WTC11 (cell line): ENCODE measurements around the gene ARMC9. TPM values are rescaled to one million over a fixed set of nuclear protein-coding genes. Genes with fewer than 3 reads are reported as not detected.

ENCODE experiments used
- ATAC-seq: fragments of 200-7000 bp; cut with Tn5 transposase; 2 replicates; pipeline ENCODE4 v1.10.0; 2021; ENCODE audit warnings: mild to moderate bottlenecking, moderate library complexity
- CTCF ChIA-PET: fragments of 300-600 bp; sonication (Branson Sonifier 250); formaldehyde crosslinking; loops from one replicate; lab custom pipeline; 2021; ENCODE audit warnings: antibody characterized with exemption; lab: Charles Lee
- POLR2A ChIA-PET: fragments of 350-600 bp; sonication (Branson Sonifier 250); formaldehyde crosslinking; loops from one replicate; lab custom pipeline; 2021; ENCODE audit warnings: antibody characterized with exemption; lab: Charles Lee
- DNase-seq: peaks from one replicate; pipeline ENCODE4 v3.0.0; 2021; ENCODE audit warnings: low spot score
- H3K27ac Mint-ChIP-seq: 2 replicates; pipeline ENCODE4 v1.8.0; 2021; ENCODE audit warnings: mixed read lengths
- H3K27me3 Mint-ChIP-seq: 2 replicates; pipeline ENCODE4 v1.8.0; 2021; ENCODE audit warnings: low read depth, mild to moderate bottlenecking, moderate library complexity, mixed read lengths
- H3K36me3 Mint-ChIP-seq: 2 replicates; pipeline ENCODE4 v1.8.0; 2021; ENCODE audit warnings: mixed read lengths
- H3K4me1 Mint-ChIP-seq: 2 replicates; pipeline ENCODE4 v1.8.0; 2022; ENCODE audit warnings: mixed read lengths
- H3K4me3 Mint-ChIP-seq: 2 replicates; pipeline ENCODE4 v1.8.0; 2021; ENCODE audit warnings: mild to moderate bottlenecking, moderate library complexity, mixed read lengths
- H3K9me3 Mint-ChIP-seq: 2 replicates; pipeline ENCODE4 v1.8.0; 2021; ENCODE audit warnings: mixed read lengths
- AFF4 ChIP-seq: sonication (generic); formaldehyde crosslinking; IDR thresholded peaks from 2 replicates; pipeline ENCODE4 v1.8.1; 2023; ENCODE audit warnings: mild to moderate bottlenecking, missing genetic modification reagents, borderline replicate concordance
- CREM ChIP-seq: sonication (generic); formaldehyde crosslinking; IDR thresholded peaks from 2 replicates; pipeline ENCODE4 v1.8.1; 2022; ENCODE audit warnings: mild to moderate bottlenecking, missing genetic modification reagents, moderate library complexity
- ETV6 ChIP-seq: sonication (generic); formaldehyde crosslinking; IDR thresholded peaks from 2 replicates; pipeline ENCODE4 v1.8.1; 2022; ENCODE audit warnings: mild to moderate bottlenecking, missing genetic modification reagents
- HMGA2 ChIP-seq: fragments of 250-450 bp; sonication (Bioruptor Pico); IDR thresholded peaks from 2 replicates; pipeline ENCODE4 v1.4.0; 2021; ENCODE audit warnings: mild to moderate bottlenecking, moderate library complexity
- JUN ChIP-seq: sonication (generic); formaldehyde crosslinking; IDR thresholded peaks from 2 replicates; pipeline ENCODE4 v1.8.0; 2023; ENCODE audit warnings: mild to moderate bottlenecking, missing genetic modification reagents
- MYBL2 ChIP-seq: sonication (generic); formaldehyde crosslinking; IDR thresholded peaks from 2 replicates; pipeline ENCODE4 v1.8.1; 2023; ENCODE audit warnings: mild to moderate bottlenecking, moderate library complexity, missing genetic modification reagents
- NFE2L1 ChIP-seq: sonication (generic); formaldehyde crosslinking; IDR thresholded peaks from 2 replicates; pipeline ENCODE4 v1.8.1; 2023; ENCODE audit warnings: missing genetic modification reagents
- NFYB ChIP-seq: sonication (generic); formaldehyde crosslinking; conservative IDR thresholded peaks from 2 replicates; pipeline ENCODE4 v1.8.0; 2022; ENCODE audit warnings: low read depth, missing genetic modification reagents
- PRRX2 ChIP-seq: fragments of 250-450 bp; sonication (Bioruptor Pico); IDR thresholded peaks from 2 replicates; pipeline ENCODE4 v1.8.0; 2021; ENCODE audit warnings: mild to moderate bottlenecking
- SMAD4 ChIP-seq: sonication (generic); formaldehyde crosslinking; IDR thresholded peaks from 2 replicates; pipeline ENCODE4 v1.8.0; 2022; ENCODE audit warnings: mild to moderate bottlenecking, missing genetic modification reagents
- TCF7 ChIP-seq: sonication (generic); formaldehyde crosslinking; IDR thresholded peaks from 2 replicates; pipeline ENCODE4 v1.8.0; 2022; ENCODE audit warnings: mild to moderate bottlenecking, low read depth, missing genetic modification reagents, moderate library complexity
- TEAD1 ChIP-seq: sonication (generic); formaldehyde crosslinking; IDR thresholded peaks from 2 replicates; pipeline ENCODE4 v1.8.0; 2022; ENCODE audit warnings: mild to moderate bottlenecking, missing genetic modification reagents
- USF1 ChIP-seq: sonication (generic); formaldehyde crosslinking; IDR thresholded peaks from 2 replicates; pipeline ENCODE4 v1.8.0; 2022; ENCODE audit warnings: mild to moderate bottlenecking, missing genetic modification reagents
- ZNF396 ChIP-seq: fragments of 250-450 bp; sonication (Bioruptor Pico); IDR thresholded peaks from 2 replicates; pipeline ENCODE4 v1.8.0; 2021; ENCODE audit warnings: mild to moderate bottlenecking, moderate library complexity, borderline replicate concordance
- ZNF425 ChIP-seq: fragments of 250-450 bp; sonication (Bioruptor Pico); conservative IDR thresholded peaks from 2 replicates; pipeline ENCODE4 v1.9.0; 2021; ENCODE audit warnings: mild to moderate bottlenecking
- ZNF532 ChIP-seq: fragments of 250-450 bp; sonication (Bioruptor Pico); IDR thresholded peaks from 2 replicates; pipeline ENCODE4 v1.9.0; 2021; ENCODE audit warnings: mild to moderate bottlenecking, borderline replicate concordance
- ZSCAN18 ChIP-seq: fragments of 250-450 bp; sonication (Bioruptor Pico); IDR thresholded peaks from 2 replicates; pipeline ENCODE4 v2.1.2; 2022; ENCODE audit warnings: mild to moderate bottlenecking, moderate library complexity
- total RNA-seq: library from RNA; stranded (reverse); gene quantifications from 3 replicates; pipeline ENCODE4 v1.2.3, GENCODE V29; 2021
- TF ChIP-seq, protein P1 (sequence below): sonication (generic); formaldehyde crosslinking; IDR thresholded peaks from 2 replicates; pipeline ENCODE4 v1.8.0; 2022; ENCODE audit warnings: mild to moderate bottlenecking, missing genetic modification reagents

ARMC9 gene
- total RNA-seq, 1 experiment from 2014 or later, result 34.9 TPM

GRCh38 chr2:231170055-231170454, 28.4 kb upstream of the ARMC9 start:
- no peak overlapping the region for H3K4me3 Mint-ChIP-seq
- no peak overlapping the region for H3K27ac Mint-ChIP-seq
- DNase-seq (no peak), ATAC-seq (no peak)
- ChIA-PET CTCF (no interaction called here), POLR2A (no interaction called here)
- no peaks in the 10 kb centered on the region for H3K4me1 Mint-ChIP-seq
- no peaks in the 10 kb centered on the region for H3K27me3 Mint-ChIP-seq
- no peaks in the 10 kb centered on the region for H3K9me3 Mint-ChIP-seq
- peaks cover 74% of the 10 kb centered on the region for H3K36me3 Mint-ChIP-seq
- TF ChIP-seq ETV6 (CRISPR knock-in tag) (no peak), ZNF396 (no peak), PRRX2 (CRISPR knock-in tag) (no peak), ZNF425 (CRISPR knock-in tag) (no peak), MYBL2 (no peak)
- TF ChIP-seq, protein P1, sequence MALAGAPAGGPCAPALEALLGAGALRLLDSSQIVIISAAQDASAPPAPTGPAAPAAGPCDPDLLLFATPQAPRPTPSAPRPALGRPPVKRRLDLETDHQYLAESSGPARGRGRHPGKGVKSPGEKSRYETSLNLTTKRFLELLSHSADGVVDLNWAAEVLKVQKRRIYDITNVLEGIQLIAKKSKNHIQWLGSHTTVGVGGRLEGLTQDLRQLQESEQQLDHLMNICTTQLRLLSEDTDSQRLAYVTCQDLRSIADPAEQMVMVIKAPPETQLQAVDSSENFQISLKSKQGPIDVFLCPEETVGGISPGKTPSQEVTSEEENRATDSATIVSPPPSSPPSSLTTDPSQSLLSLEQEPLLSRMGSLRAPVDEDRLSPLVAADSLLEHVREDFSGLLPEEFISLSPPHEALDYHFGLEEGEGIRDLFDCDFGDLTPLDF, result no peak
- TF ChIP-seq, all 79 proteins: peak for 0

DNA sequence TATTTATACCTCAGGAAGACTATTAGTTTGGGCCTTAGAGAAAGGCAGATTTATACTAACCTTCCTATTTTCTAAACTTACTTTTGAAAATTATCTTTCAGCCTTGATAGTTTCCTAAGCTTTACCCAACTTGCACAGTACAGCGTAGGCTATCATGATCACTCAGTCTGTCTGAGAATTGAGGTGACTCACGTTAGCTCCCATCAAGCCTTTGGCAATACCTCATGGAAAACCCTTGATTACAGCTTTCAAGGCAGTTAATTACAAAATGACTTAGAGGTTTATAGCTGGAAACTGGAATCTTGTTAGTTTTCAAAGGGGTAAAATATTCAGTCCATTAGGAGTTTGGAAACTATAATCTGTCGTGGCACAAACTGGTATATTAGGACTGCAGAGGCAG, 26.4 kb upstream of the ARMC9 start:
- Mint-ChIP-seq H3K36me3 (peaks cover 61% of the 10 kb centered on the region), H3K9me3 (no peaks in the 10 kb centered on the region), H3K4me3 (no peak overlapping the region), H3K27ac (no peak overlapping the region), H3K4me1 (no peaks in the 10 kb centered on the region), H3K27me3 (no peaks in the 10 kb centered on the region)
- ChIA-PET POLR2A (no interaction called here), CTCF (no interaction called here)
- no peak for DNase-seq
- no peak for ATAC-seq
- TF ChIP-seq NFYB (CRISPR knock-in tag), result no peak
- no peak for TF ChIP-seq JUN
- no peak for TF ChIP-seq USF1 (CRISPR knock-in tag)
- no peak for TF ChIP-seq TEAD1 (CRISPR knock-in tag)
- no peak for TF ChIP-seq HMGA2 (CRISPR knock-in tag)
- TF ChIP-seq CREM (CRISPR knock-in tag), result no peak
- TF ChIP-seq SMAD4, result no peak
- TF ChIP-seq ETV6 (CRISPR knock-in tag), result no peak
- TF ChIP-seq ZNF425 (CRISPR knock-in tag), result no peak
- TF ChIP-seq NFE2L1, result no peak
- no peak for TF ChIP-seq TCF7 (CRISPR knock-in tag)
- no peak for TF ChIP-seq AFF4
- no peak for TF ChIP-seq ZSCAN18 (CRISPR knock-in tag)
- no peak for TF ChIP-seq ZNF532 (CRISPR knock-in tag)
